K562 (cell line): ENCODE data around the gene MACF1. TPM values are rescaled to one million over a fixed set of nuclear protein-coding genes. Genes with fewer than 3 reads are reported as not detected.

ENCODE experiments used
- ARID1B ChIP-seq: fragments of 450-650 bp; IDR thresholded peaks from 2 replicates; pipeline ENCODE4 v1.6.1; 2016; ENCODE audit warnings: antibody characterized with exemption, mild to moderate bottlenecking, inconsistent platforms
- EP400 ChIP-seq: fragments of 450-650 bp; IDR thresholded peaks from 2 replicates; pipeline ENCODE4 v1.6.1; 2017; ENCODE audit warnings: antibody characterized with exemption, mild to moderate bottlenecking, moderate library complexity
- FOXK2 ChIP-seq, 2 experiments: fragments of 450-650 bp; IDR thresholded peaks in 1 of 2; conservative IDR thresholded peaks in 1 of 2; 2 replicates each; pipeline ENCODE4 v1.6.1; 2016; ENCODE audit warnings: low read depth in 2 of 2, mild to moderate bottlenecking in 1 of 2
- GABPB2 ChIP-seq: fragments of 250-450 bp; sonication (Bioruptor Pico); conservative IDR thresholded peaks from 2 replicates; pipeline ENCODE4 v1.5.1; 2021; ENCODE audit warnings: mild to moderate bottlenecking
- MCM5 ChIP-seq: fragments of 450-650 bp; IDR thresholded peaks from 2 replicates; pipeline ENCODE4 v1.6.1; 2016; ENCODE audit warnings: low read depth
- MXI1 ChIP-seq: IDR thresholded peaks from 2 replicates; pipeline ENCODE4 v1.6.1; 2011; ENCODE audit warnings: low read depth, mild to moderate bottlenecking, improper control_type of control experiment, low read length
- NR1H2 ChIP-seq: sonication (generic); formaldehyde crosslinking; IDR thresholded peaks from 2 replicates; pipeline ENCODE4 v1.4.0; 2020; ENCODE audit warnings: mild to moderate bottlenecking, missing genetic modification reagents
- RBM39 ChIP-seq: fragments of 200-400 bp; formaldehyde crosslinking; optimal IDR thresholded peaks from 2 replicates; pipeline ENCODE3; 2018; ENCODE audit warnings: low read depth, low read length
- ZNF184 ChIP-seq: sonication (generic); formaldehyde crosslinking; IDR thresholded peaks from 2 replicates; pipeline ENCODE4 v1.5.0; 2020; ENCODE audit warnings: missing genetic modification reagents
- ZNF512 ChIP-seq: IDR thresholded peaks from 2 replicates; pipeline ENCODE4 v1.6.1; 2016; ENCODE audit warnings: missing genetic modification characterization, missing compliant biosample characterization
- polyA plus RNA-seq, 8 experiments: library from polyadenylated mRNA; depleted of rRNA in 4 of 8; stranded (reverse) in 5 of 8; unstranded in 3 of 8; fragments of >200 nt; fragmentation: Nextera tagmentation in 2 of 8; fragmentation: Illumina TruSeq in 1 of 8; extraction: Ambion mirVana in 2 of 8; extraction: Trizol in 1 of 8; gene quantifications; 2 replicates each; pipeline versions ENCODE4 v1.2.1 to v1.2.3, GENCODE V29; 2011 to 2014; ENCODE audit warnings: inconsistent platforms in 1 of 8, missing spikeins in 1 of 8
- total RNA-seq, 7 experiments: library from RNA; depleted of rRNA in 6 of 7; stranded (reverse); fragments of >200 nt in 6 of 7; fragmentation: Illumina TruSeq in 2 of 7; extraction: Trizol in 2 of 7; gene quantifications; 2 replicates each; pipeline versions ENCODE4 v1.2.1 to v1.2.3, GENCODE V29; 2011 to 2021; ENCODE audit warnings: low replicate concordance in 1 of 7
- TF ChIP-seq, protein P1 (sequence below): fragments of 450-650 bp; IDR thresholded peaks from 2 replicates; pipeline ENCODE4 v1.6.1; 2016; ENCODE audit warnings: antibody characterized with exemption

Gene MACF1
- total and polyA plus RNA-seq, 9 of the 15 experiments (the other 6 are each of a cell fraction or from before 2014, with no cell fraction given): 13.2 to 232 (median 112) TPM

GRCh38 chr1:39393645-39394044 lies 189.2 kb downstream of the MACF1 start (continued):
- TF ChIP-seq, protein P1, sequence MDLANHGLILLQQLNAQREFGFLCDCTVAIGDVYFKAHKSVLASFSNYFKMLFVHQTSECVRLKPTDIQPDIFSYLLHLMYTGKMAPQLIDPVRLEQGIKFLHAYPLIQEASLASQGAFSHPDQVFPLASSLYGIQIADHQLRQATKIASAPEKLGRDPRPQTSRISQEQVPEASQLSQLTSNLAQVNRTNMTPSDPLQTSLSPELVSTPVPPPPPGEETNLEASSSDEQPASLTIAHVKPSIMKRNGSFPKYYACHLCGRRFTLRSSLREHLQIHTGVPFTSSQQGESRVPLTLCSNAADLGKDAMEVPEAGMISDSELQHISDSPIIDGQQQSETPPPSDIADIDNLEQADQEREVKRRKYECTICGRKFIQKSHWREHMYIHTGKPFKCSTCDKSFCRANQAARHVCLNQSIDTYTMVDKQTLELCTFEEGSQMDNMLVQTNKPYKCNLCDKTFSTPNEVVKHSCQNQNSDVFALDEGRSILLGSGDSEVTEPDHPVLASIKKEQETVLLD: 0 out of 2 replicates have a peak, but pooled peaks have one; percentile 4
- TF ChIP-seq FOXK2 (conservative IDR thresholded peaks at IDR 0.05 in 1 of 2, IDR thresholded peaks at IDR 0.05 in 1 of 2; ENCODE audit: low read depth in 2 of 2) (no peak), NR1H2 (CRISPR knock-in tag) (no peak), MCM5 (no peak), GABPB2 (CRISPR knock-in tag) (no peak), MXI1 (no peak), ZNF512 (peak; percentile 85), ARID1B (no peak), ZNF184 (CRISPR knock-in tag) (no peak), RBM39 (peak; percentile 65), EP400 (no peak)
